Suprapubic skin (tissue), 4 donors: ENCODE data around the gene CCM2.

Experiments used
- POLR2A ChIP-seq, 2 donors: fragments of 450-650 bp; IDR thresholded peaks; one replicate each; pipeline ENCODE4 v1.6.1; 2017; ENCODE audit warnings: antibody characterized with exemption in 2 of 2, mild to moderate bottlenecking in 2 of 2, moderate library complexity in 2 of 2
- POLR2AphosphoS5 ChIP-seq, 3 donors: sonication (generic); formaldehyde crosslinking; IDR thresholded peaks; one replicate each; pipeline ENCODE4 v1.6.1; 2017; ENCODE audit warnings: antibody characterized with exemption in 3 of 3
- TF ChIP-seq, protein P1 (sequence below), 2 donors: fragments of 200-600 bp in 1 of 2; fragments of 450-650 bp in 1 of 2; sonication (generic) in 1 of 2; IDR thresholded peaks; one replicate each; pipeline ENCODE4 v1.5.1; 2016 to 2019; ENCODE audit warnings: antibody characterized with exemption in 2 of 2, mild to moderate bottlenecking in 1 of 2, moderate library complexity in 1 of 2

DNA sequence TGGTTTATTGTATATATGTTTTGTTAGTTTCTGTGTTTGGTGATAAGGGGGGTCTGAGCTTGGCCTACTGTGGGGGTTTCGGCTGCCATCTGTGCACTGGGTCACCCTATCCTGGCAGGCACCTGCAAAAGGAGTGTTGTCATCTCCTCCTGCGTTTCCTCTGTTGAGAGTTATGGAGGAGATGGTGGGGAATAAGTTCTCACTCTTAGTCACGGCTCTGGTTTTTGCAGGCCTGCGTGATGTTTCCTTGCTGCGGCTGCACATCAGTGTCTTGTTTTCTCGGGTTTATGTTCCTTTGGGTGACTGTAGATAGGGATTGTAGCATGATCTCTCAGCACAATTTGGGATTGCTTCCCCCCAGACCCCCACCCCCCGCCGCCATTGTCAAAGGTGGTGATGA, 36.8 kb downstream of the CCM2 start:
- TF ChIP-seq, protein P1, sequence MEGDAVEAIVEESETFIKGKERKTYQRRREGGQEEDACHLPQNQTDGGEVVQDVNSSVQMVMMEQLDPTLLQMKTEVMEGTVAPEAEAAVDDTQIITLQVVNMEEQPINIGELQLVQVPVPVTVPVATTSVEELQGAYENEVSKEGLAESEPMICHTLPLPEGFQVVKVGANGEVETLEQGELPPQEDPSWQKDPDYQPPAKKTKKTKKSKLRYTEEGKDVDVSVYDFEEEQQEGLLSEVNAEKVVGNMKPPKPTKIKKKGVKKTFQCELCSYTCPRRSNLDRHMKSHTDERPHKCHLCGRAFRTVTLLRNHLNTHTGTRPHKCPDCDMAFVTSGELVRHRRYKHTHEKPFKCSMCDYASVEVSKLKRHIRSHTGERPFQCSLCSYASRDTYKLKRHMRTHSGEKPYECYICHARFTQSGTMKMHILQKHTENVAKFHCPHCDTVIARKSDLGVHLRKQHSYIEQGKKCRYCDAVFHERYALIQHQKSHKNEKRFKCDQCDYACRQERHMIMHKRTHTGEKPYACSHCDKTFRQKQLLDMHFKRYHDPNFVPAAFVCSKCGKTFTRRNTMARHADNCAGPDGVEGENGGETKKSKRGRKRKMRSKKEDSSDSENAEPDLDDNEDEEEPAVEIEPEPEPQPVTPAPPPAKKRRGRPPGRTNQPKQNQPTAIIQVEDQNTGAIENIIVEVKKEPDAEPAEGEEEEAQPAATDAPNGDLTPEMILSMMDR (IDR thresholded peaks at IDR 0.05) = no peak
- TF ChIP-seq POLR2A (IDR thresholded peaks at IDR 0.05) = no peak
- TF ChIP-seq POLR2AphosphoS5 (IDR thresholded peaks at IDR 0.05) = no peak
